GM20000 (cell line): ENCODE results near the gene COL3A1.

Experiments used
- DNase-seq: peaks from one replicate; pipeline ENCODE4 v3.0.0; 2012; ENCODE audit warnings: low spot score
- TF ChIP-seq, protein P1 (sequence below): IDR thresholded peaks from 2 replicates; pipeline ENCODE4 v1.5.1; 2012; ENCODE audit warnings: mild to moderate bottlenecking, control low read depth; ENCODE audit errors: extremely low read depth, missing control alignments

COL3A1 gene

DNA sequence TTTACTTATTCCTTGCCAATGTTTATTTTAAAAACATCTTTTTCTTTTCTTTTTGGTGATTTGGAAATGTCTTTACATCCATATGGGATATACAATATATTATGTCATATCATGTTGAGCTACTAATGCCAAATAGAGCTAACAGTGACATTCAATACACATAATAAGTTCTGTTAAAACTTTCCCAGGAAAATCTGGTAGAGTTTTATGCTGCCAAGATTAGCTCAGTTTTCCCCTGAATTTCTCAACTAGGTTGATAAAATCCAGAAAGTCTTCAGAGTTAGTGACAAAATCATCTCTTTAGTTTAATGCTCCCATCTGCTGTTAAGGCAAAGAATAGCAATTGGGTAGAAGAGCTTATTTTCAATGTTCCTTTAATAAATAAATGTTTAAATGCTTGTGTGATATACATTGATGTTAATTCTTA, 9.9 kb downstream of the COL3A1 start:
- DNase-seq = no peak
- TF ChIP-seq, protein P1, sequence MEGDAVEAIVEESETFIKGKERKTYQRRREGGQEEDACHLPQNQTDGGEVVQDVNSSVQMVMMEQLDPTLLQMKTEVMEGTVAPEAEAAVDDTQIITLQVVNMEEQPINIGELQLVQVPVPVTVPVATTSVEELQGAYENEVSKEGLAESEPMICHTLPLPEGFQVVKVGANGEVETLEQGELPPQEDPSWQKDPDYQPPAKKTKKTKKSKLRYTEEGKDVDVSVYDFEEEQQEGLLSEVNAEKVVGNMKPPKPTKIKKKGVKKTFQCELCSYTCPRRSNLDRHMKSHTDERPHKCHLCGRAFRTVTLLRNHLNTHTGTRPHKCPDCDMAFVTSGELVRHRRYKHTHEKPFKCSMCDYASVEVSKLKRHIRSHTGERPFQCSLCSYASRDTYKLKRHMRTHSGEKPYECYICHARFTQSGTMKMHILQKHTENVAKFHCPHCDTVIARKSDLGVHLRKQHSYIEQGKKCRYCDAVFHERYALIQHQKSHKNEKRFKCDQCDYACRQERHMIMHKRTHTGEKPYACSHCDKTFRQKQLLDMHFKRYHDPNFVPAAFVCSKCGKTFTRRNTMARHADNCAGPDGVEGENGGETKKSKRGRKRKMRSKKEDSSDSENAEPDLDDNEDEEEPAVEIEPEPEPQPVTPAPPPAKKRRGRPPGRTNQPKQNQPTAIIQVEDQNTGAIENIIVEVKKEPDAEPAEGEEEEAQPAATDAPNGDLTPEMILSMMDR = no peak

DNA sequence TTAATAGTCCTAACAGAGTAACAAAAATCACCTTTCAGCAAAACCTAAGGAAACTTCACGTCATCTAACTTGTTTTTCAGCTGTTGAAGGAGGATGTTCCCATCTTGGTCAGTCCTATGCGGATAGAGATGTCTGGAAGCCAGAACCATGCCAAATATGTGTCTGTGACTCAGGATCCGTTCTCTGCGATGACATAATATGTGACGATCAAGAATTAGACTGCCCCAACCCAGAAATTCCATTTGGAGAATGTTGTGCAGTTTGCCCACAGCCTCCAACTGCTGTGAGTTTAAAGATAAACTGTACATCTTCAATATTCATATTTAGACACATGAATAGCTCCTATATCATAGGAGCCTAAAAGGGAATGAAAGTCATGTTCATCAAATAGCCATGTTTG, 10.5 kb downstream of the COL3A1 start:
- DNase-seq = no peak
- TF ChIP-seq, protein P1 = no peak

DNA sequence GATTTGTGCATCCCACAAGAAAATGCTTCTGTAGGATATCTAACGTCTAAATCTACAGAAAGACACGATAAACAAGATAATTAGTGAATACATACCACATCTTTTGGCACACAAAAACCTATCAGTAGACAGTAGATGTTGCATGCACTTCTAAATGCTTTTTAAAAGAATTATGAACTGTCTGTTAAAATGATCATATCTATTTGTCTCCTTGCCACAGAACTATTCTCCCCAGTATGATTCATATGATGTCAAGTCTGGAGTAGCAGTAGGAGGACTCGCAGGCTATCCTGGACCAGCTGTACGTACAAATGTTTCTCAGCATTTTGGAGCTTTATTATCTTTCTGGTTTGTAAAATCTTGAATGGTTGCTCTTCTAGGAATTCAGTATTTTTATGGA, 12.7 kb downstream of the COL3A1 start:
- TF ChIP-seq, protein P1 = no peak
- DNase-seq = no peak

DNA sequence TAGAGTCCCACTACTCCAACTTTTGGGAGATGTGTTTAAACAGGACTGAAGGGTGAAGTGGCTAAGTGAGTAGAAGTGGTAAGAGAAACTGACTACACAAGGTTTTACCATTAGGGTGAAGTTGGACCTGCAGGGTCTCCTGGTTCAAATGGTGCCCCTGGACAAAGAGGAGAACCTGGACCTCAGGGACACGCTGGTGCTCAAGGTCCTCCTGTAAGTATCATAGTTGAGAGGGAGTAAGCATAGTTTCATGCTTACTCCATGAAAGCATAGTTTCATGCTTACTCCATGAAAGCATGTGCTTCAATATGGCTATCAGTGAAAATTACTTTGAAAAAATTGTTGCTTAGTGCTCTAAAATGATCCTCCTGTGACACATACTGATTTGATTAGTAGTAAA, 19.1 kb downstream of the COL3A1 start:
- no peak for DNase-seq
- TF ChIP-seq, protein P1 = no peak

DNA sequence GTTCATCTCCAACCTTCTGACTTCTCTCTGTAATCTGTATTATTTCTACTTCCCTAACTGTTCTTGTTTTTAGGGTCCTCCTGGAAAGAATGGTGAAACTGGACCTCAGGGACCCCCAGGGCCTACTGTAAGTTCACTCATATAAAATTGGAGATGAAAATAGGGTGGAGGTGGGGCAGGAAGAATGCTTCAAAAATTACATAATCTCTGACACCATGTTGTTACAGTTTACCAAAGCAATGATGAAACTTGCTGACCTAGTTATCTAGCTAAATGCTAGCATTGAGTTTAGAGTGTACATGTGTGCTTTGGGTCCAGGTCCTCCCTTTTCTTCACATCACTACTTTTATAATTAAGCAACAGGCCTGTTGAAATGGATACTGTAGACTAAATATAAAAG, 23.1 kb downstream of the COL3A1 start:
- TF ChIP-seq, protein P1 = no peak
- DNase-seq = no peak

DNA sequence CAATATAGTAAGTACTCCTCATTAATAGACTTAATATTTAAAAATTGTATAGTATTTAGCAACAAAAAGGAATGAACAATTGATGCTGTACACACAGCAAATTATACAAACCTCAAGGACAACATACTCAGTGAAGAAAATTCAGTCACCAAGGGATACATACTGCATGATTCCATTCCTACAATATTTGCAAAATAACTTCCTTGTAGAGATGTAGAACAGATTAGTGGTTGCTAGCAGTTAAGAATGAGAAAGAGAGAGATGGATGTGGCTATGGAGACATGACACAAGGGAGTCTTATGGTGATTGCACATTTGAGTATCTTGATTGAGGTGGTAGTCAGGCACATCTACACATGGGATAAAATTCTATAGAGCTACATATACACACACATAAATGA, 26.0 kb downstream of the COL3A1 start:
- TF ChIP-seq, protein P1 = no peak
- no peak for DNase-seq

DNA sequence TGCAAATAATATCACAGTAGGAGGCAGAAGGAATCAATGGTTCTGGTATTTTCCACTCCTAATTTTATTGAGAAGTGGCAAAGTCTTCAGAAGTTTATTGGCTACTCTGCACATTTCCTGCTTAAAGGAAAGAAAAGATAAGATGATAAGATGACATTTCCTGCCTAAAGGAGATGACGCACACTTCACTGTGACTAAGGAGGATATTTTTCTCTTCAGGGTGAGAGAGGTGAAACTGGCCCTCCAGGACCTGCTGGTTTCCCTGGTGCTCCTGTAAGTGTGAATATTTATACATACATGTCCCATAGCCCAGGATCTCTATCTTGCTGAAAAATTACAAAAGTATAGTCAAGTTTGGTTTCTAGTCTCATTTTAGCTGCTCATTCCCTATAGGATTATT, 27.9 kb downstream of the COL3A1 start:
- DNase-seq = no peak
- TF ChIP-seq, protein P1 = no peak
